HG03442 (cell line): ENCODE results near the gene PARP16.

Experiments
- ATAC-seq: cut with Tn5 transposase; IDR thresholded peaks from one replicate; pipeline ENCODE4 v1.9.1; 2021; ENCODE audit warnings: mild to moderate bottlenecking, moderate library complexity; ENCODE audit not compliant: unreplicated experiment

The PARP16 gene, protein sequence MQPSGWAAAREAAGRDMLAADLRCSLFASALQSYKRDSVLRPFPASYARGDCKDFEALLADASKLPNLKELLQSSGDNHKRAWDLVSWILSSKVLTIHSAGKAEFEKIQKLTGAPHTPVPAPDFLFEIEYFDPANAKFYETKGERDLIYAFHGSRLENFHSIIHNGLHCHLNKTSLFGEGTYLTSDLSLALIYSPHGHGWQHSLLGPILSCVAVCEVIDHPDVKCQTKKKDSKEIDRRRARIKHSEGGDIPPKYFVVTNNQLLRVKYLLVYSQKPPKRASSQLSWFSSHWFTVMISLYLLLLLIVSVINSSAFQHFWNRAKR

DNA sequence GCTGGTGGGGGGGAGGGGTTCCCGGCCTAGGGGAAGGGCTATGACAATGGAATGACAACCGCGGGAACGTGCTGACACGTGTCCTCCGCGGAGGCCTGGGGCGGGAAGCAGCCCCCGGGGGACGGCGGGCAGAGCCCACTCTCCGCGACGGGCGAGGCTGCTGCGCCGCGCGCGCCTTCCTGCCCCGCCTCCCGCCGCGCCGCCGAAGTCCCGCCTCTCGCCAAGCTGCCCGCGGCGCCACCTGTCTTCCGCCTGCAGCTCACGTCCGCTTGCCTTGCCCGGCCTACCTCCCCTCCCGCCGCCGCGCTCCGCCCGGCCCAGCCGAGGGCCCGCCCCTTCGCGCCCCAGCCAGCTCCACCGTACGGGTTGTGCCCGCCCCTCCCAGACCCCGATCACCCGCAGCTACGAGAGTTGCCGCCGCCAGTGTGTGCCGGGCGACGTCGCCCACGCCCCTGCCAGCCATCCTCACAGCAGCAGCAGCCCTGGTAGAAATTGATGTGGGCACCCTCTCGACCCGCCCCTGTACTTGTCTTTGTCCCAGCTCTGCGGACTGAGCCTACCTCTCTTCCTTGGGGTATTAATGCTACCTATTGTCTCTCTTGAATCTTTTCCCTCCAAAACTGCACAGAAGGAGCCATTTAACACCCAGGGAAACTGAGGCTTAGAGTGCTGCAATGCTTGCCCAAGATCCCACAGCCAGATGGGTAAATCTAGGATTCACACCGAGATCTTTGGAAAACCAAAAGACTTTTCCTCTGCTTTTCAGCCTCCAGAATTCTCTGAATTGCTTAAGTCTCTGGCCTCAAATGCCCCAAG lies at the start of gene PARP16:
TSS of gene PARP16 (minus strand) at position 180 of the 816 bp plus-strand sequence. CDS start 457 bp downstream, outside the sequence.
- peak; percentile 91 for ATAC-seq

DNA sequence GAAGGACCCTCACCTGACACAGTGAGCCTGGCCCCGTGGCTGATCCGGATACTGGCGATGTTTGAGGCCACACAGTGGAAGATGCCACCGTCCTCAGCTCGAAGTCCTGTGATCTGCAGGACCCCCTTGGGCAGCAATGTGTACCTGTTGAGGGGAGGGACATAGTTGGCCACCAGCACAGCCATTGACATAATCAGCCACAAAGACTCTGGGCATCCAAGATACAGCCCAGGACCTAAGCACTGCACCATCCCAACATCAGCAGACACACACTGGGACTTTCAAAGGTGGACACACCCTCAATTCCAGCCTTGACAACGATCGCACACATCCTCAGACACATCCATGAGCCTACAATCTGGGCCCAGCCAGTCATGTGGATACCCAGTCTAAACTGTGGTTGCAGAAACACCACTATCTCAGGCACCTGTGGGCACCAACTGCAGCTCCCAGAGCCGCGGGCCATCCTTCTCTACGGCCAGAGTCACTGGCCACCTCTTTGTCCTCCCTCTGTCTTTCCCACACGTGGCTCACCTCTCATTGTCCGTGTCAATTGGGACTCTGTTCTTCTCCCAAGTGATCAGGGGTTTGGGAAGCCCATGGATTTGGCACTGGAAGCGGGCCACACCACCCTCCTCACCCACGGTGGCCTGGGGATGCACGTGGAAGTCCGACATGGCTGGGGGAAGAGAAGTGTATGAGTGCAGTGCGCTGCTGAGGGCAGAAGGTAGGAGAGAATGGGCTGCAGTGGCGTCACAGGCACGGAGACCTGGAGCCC lies 48.8 kb upstream of the PARP16 start:
- ATAC-seq, result no peak

DNA sequence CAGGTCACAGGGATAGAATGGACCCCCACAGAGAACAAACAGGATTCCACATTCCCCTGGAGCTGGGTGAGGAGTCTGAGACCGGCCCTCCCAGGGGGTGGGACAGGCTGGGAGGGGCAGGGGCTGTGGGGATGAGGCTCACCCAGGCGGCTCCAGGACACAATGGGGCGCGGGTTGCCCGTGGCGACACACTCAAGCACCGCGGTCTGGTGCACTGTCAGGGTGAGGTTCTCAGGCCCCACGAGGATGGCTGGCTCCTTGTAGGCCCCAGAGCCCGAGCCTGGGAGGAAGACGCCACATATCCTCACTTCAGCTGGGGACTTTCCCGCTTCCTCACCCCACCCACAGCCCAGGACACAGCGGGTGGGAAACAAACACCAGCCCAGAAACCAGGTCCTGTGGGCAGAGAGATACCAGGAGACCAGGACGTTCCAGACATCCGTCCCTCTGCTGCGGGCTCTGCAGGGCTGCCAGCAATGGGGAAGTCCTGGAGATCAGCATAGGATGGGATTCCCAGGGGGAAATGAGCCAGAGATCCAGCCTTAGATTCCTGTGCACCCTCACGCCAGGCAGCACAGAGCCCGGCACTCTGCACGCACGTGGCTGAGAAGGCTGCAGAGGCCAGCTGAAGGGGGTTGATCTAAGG lies 48.0 kb upstream of the PARP16 start:
- ATAC-seq, result no peak

DNA sequence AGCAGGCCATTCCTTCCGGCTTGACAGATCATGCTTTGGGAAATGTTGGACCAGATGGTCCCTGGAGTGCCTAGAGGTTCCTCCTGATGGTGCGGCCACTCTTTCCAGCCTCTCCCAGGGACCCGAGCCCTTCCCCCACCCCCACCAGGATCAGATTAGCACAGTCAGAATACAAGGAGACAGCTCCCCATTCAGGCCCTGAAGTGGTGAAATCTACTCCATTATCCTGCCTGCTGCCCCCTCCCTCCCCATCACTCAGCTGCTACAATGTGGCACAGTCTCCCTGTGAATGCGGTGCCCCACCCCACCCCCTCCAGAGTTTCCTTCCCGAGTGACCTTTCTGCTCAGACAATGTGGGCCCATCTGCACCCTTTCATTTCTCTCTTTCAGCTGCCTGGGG lies 47.2 kb upstream of the PARP16 start:
- ATAC-seq, result no peak

DNA sequence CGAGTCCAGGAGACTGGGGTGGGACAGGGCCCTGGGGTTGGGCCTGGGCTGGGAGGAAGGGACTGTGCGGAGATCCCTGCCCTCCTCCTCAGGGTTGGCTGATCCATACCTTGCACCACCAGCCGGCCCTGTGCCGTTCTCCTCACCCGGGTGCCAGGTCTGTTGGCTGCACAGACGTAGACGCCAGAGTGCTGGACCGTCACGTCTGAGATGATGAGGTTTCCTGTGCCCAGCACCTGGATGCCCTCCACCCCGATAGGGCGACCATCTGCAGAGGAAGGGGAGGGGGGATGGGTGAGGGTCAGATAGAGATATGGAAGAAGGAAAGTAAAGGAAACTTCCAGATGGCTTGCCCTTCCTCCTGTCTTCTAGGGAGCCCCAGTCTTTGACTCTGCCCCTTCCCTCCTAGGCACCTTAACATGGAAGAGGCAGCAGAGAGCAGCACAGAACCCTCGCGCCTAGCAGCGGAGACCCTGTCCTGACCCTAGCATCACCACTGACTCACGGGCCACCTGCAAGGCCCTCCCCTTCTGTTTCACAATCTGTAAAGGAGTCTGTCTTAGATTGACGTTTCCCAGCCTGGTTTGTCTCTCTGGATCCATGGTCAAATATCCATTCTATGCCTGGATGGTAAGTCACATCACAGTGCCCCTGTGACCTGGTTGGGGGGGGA lies 46.6 kb upstream of the PARP16 start:
- no peak for ATAC-seq

DNA sequence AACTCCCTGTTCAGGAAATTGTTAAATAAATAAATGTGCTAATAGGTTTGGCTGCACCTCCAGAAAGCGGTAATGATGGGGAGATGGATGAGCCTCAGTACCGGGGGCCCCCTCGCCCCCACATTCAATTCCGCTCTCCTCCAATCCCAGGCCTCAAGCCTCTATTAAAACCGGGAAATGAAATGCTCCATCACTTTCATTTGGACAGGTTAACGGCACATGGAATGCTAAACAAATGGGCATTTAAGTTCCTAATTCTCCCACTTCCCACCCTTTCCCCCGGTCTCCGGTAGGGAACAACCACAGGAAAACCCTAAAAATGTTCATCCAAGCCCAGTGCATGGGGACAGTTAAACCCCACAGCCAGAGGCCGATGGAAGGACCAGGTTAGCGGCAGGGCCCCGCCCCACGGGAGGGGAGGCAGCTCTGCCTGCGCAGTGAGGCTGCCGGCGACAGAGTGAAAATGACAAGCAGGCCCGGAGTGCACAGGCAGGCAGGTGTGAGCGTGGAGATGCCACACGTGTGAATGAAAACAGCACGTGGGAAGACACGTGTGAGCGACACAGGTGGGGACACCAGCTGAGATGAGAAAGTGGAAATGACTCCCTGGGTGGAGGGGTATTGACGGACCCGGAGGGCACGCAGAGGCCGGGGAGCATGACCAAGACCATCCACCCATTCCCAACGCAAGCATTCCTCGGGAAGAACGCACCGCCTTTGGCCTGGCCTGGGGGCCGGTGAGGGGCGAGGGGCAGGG lies 45.9 kb upstream of the PARP16 start:
- no peak for ATAC-seq

DNA sequence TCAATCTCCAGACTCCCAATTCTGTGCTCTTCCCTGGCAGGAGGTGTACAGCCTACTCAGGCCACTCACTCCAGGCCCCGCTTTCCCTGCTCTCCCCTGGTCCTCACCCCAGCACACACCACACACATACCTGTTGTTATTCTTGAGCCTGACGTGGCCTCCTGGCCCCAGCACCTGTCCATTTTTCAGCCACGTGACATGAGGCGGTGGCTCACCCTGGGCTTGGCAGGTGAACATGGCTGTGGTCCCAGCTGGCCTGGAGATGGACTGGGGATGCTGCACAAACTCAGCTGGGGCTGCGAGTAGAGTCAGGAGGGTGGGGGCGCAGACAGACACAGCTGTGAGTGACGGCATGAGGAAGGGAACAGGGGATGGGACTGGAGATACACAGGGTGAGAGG lies 45.1 kb upstream of the PARP16 start:
- no peak for ATAC-seq

DNA sequence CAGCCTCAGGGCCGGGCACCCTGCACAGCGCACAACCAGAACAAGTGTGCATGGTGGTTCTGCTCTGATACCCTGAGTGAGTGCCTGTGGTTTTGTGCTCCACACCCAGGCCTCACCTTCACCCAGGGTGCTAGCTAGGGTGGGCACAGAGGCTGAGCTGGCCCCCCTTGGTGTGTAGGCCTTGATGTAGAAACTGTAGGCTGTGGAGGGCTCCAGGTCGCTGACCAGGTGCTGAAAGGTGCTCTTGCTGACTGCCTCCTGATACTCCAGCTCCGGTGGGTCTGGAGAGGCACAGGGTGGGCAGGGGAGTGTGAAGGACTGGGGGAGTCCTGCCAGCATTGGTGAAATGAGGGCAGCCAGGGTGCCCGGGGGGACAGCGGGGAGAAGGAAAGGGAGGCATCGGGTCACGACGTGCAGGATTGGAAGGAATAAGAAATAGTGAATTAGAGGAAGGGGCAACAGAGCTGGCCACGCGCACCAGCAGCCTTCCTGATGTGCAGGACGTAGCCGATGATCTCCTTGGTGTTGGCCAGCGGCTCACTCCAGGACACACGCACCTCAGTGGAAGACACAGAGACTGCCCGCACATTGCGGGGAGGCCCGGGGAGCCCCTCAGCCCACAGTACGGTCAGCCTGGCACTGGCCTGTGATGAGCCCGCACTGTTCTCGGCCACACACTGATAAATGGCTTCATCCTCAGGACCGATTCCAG lies 44.4 kb upstream of the PARP16 start:
- ATAC-seq, result no peak

DNA sequence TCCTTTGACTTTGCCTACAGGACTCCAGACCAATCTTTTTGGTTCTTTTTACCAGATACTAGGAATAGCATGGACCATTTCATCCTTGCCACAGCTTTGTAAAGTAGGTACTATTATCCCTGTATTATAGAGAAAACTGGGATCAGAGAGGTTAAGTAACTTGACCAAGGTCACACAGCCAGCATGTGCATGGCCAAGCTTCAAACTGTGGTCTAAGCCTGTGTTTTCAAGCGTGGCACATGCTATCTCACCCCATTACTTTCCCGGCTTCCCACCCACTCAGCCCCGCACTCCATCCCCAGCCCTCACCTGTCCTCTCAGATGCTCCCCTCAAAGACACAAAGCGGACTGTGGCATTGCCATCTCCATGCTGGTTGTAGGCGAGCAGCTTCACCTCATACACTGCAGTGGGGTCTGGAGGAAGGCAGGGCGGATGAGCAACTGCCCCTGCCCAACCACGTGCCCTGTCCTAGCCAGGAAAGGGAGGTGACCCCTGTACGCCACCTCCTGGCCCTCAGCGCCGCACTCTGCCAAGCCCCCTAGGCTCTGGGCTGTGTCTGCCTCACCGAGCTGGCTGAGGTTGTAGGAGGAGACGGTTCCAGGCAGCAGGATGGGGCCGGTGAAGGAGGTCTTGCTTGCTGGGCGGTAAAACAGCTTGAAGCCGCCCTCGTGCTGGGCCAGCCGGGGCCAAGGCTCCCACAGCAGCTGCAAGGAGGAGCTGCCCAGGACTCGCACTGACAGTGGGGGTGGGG lies 43.5 kb upstream of the PARP16 start:
- ATAC-seq, result no peak

DNA sequence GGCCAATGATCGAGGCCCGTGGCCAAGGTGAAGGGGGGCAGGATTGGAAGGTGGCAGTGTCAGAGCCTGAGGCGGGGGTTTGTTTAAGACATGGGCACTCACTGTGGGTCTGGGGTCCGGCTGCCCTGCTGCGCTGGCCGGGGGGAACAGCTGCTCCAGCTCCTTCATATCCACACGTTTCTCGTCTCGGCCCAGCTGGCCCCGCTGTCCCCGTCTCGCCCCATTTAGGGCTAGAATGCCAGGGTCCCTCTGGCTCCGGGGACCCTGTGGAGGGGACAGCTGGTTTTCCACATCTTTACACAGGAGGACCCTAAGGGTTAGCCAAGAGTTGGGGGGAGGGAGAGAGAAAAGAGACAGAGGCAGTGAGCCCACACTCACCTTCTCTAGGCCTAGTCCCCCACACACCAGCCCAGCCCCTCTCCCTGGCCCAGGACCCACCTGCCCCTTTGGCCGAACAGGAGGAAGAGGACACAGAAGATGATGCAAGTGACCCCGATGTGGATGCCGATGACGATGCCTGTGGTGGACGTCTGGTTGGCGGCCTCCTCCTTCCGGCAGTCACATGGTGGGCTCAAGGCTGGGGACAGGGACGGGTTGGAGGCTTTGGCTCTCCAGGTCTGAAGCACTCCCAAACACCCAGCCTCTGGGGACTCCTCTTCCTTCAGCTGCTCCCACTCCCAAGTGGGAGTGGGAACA lies 42.8 kb upstream of the PARP16 start:
- no peak for ATAC-seq

DNA sequence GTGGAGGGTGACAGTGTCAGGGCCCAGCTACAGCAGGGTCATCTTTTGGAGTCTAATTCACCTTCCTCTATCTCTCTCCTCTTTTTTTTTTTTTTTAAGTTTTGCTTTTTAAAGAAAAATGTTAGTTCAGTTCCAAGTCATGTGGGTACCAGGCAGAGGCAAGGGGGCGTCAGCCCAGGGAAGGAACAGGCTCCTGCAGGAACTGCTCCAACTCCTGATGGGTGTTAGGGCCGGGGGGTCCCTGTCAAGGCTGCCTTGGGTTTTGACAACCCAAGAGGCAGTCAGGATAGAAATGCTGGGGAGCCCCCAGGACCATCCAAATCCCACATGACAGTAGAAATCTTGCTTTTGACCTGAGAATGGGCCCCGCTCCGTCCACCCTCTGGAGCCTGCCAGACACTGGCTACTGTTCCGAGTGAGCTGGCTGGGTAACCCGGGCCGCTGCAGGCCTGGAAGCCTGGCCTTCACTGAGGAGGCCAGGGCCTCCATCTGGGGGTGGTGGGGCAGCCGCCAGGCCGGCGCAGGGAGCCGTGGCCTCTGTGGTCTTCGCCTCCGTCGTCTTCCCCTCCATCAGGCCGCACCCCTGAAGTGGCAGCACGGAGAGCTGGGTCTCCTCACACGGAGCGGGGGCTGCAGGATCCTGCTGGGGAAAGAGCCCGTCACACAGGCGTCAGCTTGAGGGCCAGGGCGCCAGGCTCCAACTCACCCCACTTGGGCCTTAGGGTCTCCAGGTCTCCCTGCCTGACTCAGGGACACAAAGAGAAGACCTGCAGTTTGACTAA lies 42.0 kb upstream of the PARP16 start:
- ATAC-seq, result no peak

DNA sequence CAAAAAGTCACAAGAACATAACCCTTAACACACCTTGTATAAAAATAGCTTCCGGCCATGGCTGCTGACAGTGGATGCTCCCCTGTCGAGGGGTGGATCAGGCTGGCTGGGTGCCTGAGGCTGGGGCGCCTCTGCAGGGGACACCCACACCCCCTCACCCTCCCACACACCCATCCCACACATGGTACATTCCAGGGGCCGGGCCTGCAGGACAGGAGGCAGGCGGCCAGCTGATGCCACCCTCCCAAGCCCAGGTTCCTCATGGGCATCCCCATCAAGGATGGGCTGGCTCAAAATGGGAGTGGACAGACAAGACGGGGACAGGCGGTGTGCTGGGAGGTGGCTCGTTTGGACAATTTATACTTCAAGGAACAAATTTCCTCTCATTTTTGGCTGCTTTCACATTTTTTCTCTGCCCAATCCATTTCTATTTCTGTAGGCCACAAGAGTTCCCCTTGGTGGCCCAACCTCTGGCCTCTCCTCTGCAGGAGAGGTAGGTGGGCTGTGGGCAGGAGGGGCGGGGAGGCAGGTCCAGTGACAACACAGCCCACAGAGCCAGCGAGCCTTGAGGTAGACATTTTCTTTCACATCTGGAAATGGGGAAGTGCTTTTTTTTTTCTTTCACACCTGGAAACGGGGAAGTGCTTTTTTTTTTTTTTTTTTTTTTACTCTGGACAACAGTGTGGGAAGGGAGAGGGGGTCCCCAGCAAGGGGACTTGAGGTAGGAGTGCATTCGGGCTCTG lies 41.1 kb upstream of the PARP16 start:
- no peak for ATAC-seq

DNA sequence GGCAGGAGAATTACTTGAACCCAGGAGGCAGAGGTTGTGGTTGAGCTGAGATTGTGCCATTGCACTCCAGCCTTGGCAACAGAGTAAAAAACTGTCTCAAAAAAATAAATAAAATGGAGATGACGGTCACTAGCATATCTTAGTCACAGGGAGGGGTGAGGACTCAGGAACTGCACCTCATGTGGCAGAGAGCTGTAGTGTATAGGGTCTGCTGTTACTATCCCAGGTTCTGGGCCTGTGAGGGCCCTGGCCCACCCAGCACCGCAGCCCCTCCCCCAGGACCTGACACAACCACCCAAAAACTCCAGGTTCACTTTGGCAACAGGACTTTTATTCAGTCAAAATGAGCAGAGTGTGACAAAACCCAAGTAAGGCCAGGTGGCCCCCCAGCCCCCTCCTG lies 40.1 kb upstream of the PARP16 start:
- no peak for ATAC-seq

DNA sequence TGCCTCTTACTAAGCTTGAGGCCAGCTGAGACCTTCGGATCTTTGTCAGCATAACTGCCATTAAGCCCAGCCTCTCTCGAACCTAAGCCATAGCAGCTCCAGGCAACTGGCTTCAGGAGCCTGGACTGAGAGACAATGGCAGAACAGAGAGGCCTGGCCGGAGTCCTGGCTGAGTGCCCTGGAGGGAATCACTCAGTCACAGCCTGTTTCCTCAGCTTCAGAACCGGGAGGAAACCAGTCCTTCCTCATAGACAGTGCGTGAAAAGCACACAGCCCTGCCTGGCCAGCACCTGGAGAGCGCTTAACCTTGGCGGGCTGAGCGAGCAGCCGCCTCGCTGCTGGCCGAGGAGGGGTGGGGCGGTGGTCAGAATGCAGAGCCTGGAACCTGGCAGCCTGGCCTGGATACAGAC lies 39.4 kb upstream of the PARP16 start:
- no peak for ATAC-seq

DNA sequence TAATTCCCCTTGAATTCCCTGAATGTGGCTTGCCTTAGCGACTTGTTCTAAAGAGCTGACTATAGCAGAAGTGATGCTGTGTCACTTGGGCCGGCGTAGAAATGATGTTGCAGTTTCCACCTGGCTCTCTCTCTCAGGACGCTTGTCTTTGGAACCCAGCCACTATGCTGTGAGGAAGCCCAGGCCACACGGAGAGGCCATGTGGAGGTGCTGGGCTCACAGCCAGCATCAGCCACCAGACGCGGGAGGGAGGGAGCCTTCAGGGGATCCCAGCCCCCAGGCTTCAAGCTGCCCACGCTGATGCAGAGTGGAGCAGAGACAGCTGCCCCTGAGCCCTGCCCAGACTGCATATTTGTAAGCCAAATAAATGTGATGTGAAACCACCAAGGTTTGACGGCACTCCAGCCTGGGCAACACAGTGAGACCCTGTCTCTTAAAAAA lies 36.4 kb upstream of the PARP16 start:
- no peak for ATAC-seq

DNA sequence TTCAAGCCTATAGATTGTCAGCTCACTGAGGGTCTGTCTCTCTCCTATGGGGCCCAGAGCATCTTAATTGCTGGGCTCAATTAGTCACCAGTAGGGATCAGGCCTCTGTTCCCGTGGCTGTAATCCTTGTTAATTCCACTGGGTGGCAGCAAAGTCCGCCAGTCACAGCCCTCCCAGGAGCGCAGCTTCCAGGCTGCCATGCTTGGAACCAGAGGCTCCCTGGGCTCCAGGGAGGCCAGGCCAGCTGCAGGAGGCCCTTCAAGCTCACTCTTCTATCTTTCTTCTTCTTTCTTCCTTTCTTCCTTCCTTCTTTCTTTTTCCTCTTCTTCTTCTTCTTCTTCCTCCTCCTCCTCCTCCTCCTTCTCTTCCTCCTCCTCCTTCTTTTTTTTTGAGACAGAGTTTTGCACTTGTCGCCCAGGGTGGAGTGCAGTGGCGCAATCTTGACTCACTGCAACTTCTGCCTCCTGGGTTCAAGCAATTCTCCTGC lies 32.2 kb upstream of the PARP16 start:
- ATAC-seq, result peak; percentile 43
